Endothelial cell (in vitro differentiated cells): ENCODE results near the gene B3GNT3. TPM values are rescaled to one million over a fixed set of nuclear protein-coding genes. Genes with fewer than 3 reads are reported as not detected.

Experiments used
- DNase-seq: peaks from one replicate; pipeline ENCODE4 v3.0.0; 2021; ENCODE audit warnings: low spot score
- H3K27ac Mint-ChIP-seq: one replicate; pipeline ENCODE4 v1.8.0; 2021; ENCODE audit warnings: mixed read lengths, inconsistent platforms; ENCODE audit not compliant: unreplicated experiment
- H3K27me3 Mint-ChIP-seq: one replicate; pipeline ENCODE4 v1.8.0; 2021; ENCODE audit warnings: mild to moderate bottlenecking, moderate library complexity, mixed read lengths, inconsistent platforms; ENCODE audit not compliant: unreplicated experiment
- H3K36me3 Mint-ChIP-seq: one replicate; pipeline ENCODE4 v1.8.0; 2021; ENCODE audit warnings: mild to moderate bottlenecking, low read depth, mixed read lengths, inconsistent platforms; ENCODE audit not compliant: unreplicated experiment
- H3K4me1 Mint-ChIP-seq: one replicate; pipeline ENCODE4 v1.8.0; 2021; ENCODE audit warnings: mild to moderate bottlenecking, mixed read lengths, inconsistent platforms; ENCODE audit not compliant: unreplicated experiment
- H3K4me3 Mint-ChIP-seq: one replicate; pipeline ENCODE4 v1.8.0; 2021; ENCODE audit warnings: mild to moderate bottlenecking, mixed read lengths, inconsistent platforms; ENCODE audit not compliant: unreplicated experiment
- H3K9me3 Mint-ChIP-seq: one replicate; pipeline ENCODE4 v1.8.0; 2021; ENCODE audit warnings: mixed read lengths, inconsistent platforms; ENCODE audit not compliant: unreplicated experiment
- total RNA-seq: library from RNA; stranded (reverse); fragmentation: NEBNext Ultra II Directional; extraction: Animal tissue kit (Norgen Biotek cat#: 25700); gene quantifications from one replicate; pipeline ENCODE4 v1.2.1, GENCODE V29; 2021; ENCODE audit not compliant: unreplicated experiment
- TF ChIP-seq, protein P1 (sequence below): fragments of 200-600 bp; sonication (generic); IDR thresholded peaks from one replicate; pipeline ENCODE4 v1.5.0; 2021; ENCODE audit warnings: antibody characterized with exemption; ENCODE audit not compliant: unreplicated experiment

Gene B3GNT3
- total RNA-seq, 1 donor from 2014 or later, result 0.77 TPM

DNA sequence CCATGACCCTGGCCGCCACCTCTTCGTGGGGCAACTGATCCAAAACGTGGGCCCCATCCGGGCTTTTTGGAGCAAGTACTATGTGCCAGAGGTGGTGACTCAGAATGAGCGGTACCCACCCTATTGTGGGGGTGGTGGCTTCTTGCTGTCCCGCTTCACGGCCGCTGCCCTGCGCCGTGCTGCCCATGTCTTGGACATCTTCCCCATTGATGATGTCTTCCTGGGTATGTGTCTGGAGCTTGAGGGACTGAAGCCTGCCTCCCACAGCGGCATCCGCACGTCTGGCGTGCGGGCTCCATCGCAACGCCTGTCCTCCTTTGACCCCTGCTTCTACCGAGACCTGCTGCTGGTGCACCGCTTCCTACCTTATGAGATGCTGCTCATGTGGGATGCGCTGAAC lies 16.7 kb downstream of the B3GNT3 start:
- H3K4me3 Mint-ChIP-seq, result no peak overlapping the region
- peaks cover 6% of the 10 kb centered on the region for H3K27me3 Mint-ChIP-seq
- H3K36me3 Mint-ChIP-seq, result no peaks in the 10 kb centered on the region
- no peak overlapping the region for H3K27ac Mint-ChIP-seq
- DNase-seq, result no peak
- TF ChIP-seq, protein P1, sequence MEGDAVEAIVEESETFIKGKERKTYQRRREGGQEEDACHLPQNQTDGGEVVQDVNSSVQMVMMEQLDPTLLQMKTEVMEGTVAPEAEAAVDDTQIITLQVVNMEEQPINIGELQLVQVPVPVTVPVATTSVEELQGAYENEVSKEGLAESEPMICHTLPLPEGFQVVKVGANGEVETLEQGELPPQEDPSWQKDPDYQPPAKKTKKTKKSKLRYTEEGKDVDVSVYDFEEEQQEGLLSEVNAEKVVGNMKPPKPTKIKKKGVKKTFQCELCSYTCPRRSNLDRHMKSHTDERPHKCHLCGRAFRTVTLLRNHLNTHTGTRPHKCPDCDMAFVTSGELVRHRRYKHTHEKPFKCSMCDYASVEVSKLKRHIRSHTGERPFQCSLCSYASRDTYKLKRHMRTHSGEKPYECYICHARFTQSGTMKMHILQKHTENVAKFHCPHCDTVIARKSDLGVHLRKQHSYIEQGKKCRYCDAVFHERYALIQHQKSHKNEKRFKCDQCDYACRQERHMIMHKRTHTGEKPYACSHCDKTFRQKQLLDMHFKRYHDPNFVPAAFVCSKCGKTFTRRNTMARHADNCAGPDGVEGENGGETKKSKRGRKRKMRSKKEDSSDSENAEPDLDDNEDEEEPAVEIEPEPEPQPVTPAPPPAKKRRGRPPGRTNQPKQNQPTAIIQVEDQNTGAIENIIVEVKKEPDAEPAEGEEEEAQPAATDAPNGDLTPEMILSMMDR, result no peak
- no peaks in the 10 kb centered on the region for H3K4me1 Mint-ChIP-seq
- no peaks in the 10 kb centered on the region for H3K9me3 Mint-ChIP-seq

DNA sequence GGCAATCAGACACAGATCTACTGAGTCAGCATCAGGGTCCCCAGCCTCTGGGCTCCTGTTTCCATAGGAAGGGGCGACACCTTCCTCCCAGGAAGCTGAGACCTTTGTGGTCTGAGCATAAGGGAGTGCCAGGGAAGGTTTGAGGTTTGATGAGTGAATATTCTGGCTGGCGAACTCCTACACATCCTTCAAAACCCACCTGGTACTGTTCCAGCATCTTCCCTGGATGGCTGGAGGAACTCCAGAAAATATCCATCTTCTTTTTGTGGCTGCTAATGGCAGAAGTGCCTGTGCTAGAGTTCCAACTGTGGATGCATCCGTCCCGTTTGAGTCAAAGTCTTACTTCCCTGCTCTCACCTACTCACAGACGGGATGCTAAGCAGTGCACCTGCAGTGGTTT lies 17.2 kb downstream of the B3GNT3 start:
- no peak overlapping the region for H3K27ac Mint-ChIP-seq
- no peaks in the 10 kb centered on the region for H3K36me3 Mint-ChIP-seq
- DNase-seq, result no peak
- no peaks in the 10 kb centered on the region for H3K4me1 Mint-ChIP-seq
- H3K4me3 Mint-ChIP-seq, result no peak overlapping the region
- TF ChIP-seq, protein P1, result no peak
- H3K27me3 Mint-ChIP-seq, result peaks cover 6% of the 10 kb centered on the region
- no peaks in the 10 kb centered on the region for H3K9me3 Mint-ChIP-seq

DNA sequence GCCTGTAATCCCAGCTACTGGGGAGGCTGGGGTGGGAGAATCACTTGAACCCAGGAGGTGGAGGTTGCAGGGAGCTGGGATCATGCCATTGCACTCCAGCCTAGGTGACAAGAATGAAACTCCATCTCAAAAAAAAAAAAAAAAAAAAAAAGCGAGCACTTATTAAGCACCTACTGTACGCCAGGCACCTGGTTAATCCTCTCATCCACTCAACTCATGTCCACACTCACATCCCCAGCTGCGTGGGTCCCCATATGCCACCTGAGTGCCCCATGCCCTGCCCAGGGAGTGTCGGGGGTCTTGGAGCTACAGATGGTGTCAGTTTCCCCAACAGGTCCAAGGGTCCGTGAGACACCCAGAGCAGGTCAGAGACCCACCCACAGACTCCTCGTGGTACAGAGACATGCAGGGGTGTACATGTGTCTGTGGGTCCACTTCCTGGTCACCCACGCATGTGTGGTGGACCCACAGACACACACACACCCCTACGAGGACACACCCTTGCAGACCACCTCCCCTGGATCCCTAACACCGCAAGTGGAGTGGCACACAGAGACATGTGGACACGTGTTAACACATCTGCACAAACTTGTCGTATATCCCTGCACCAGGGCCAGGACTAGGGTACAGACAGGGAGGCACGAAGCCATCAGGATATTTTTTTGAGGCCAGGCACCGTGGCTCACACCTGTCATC lies 22.9 kb downstream of the B3GNT3 start:
- Mint-ChIP-seq H3K4me1 (no peaks in the 10 kb centered on the region), H3K36me3 (no peaks in the 10 kb centered on the region), H3K9me3 (no peaks in the 10 kb centered on the region), H3K27me3 (peaks cover 3% of the 10 kb centered on the region), H3K4me3 (no peak overlapping the region), H3K27ac (no peak overlapping the region)
- TF ChIP-seq, protein P1, result no peak
- DNase-seq, result no peak

DNA sequence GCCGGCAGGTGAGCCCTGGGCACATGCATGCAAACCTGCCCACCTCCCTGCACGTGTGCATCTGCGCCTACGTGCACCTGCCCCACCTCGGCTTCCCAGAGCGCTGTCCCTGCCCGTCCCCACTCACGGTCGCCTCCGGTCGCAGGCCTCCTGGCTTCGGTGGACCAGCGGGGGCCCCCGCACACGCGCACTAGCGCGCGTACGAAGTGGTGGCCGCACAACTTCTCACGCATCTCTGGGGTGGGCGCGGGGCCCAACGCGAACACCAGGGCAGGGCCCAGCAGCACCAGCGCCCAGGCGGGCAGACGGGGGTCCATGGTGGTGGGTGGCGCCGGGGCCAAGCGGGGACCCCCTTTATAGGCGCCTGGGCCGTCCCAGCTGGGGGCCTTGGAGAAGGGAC lies 26.3 kb downstream of the B3GNT3 start, which contains the start of gene INSL3:
INSL3 (minus strand) TSS at position 330 of the 400 bp plus-strand sequence; CDS start at position 317, 13 bp downstream.
- TF ChIP-seq, protein P1, result no peak
- Mint-ChIP-seq H3K27ac (no peak within 1 kb of the TSS), H3K4me1 (no peaks in the 10 kb centered on the region), H3K9me3 (no peaks in the 10 kb centered on the region), H3K27me3 (peaks cover 1% of the 10 kb centered on the region), H3K4me3 (no peak within 1 kb of the TSS), H3K36me3 (no peaks in the 10 kb centered on the region)
- DNase-seq, result no peak

DNA sequence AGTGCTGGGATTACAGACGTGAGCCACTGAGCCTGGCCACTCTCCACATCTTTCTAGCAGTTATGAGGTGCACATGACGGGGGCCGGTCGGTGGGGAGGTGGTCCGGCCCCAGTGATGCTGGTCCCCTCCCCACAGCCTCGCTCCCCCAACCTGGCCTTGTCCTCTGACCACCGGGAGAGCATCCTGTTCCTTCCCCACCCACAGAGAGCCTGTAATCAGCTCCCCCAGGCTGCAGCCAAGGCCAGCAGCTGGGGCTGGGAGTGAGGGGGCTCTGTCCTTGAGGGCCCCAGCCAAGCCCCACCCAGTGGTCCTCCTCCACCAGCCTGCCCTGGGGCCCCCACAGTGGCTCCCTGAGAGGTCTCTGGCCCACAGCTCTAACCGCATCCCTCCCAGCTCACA lies 29.4 kb downstream of the B3GNT3 start:
- Mint-ChIP-seq H3K27ac (no peak overlapping the region), H3K36me3 (no peaks in the 10 kb centered on the region), H3K9me3 (no peaks in the 10 kb centered on the region), H3K4me1 (no peaks in the 10 kb centered on the region), H3K27me3 (peaks cover 1% of the 10 kb centered on the region), H3K4me3 (no peak overlapping the region)
- DNase-seq, result no peak
- TF ChIP-seq, protein P1, result no peak
